Renal cortical epithelial cell (primary cell): ENCODE measurements around the gene ZFPM1. TPM values are rescaled to one million over a fixed set of nuclear protein-coding genes. Genes with fewer than 3 reads are reported as not detected.

Experiments
- total RNA-seq: library from RNA; depleted of rRNA; stranded (reverse); fragments of >200 nt; gene quantifications from 2 replicates; pipeline ENCODE4 v1.2.3, GENCODE V29; 2014

ZFPM1 gene
- total RNA-seq, 1 donor from 2014 or later = 2.8 TPM

Other genes with a start within 250 kb of the ZFPM1 start
- gene ZNF469, start 70.3 kb upstream of the ZFPM1 start, total RNA-seq = 0.35 and 0.80 TPM in 2 replicates
- 7.8 and 20.6 TPM in 2 replicates for gene ZC3H18, start 117.1 kb downstream of the ZFPM1 start, total RNA-seq
- not detected in 2 replicates for gene IL17C, start 185.3 kb downstream of the ZFPM1 start, total RNA-seq
- gene CYBA, start 197.8 kb downstream of the ZFPM1 start, total RNA-seq = 594 and 1,266 TPM in 2 replicates
- gene MVD, start 209.8 kb downstream of the ZFPM1 start, total RNA-seq = 29.6 and 87.2 TPM in 2 replicates
- gene SNAI3, start 233.2 kb downstream of the ZFPM1 start, total RNA-seq = 0.05 and 0.35 TPM in 2 replicates